ENCODE data around the gene NLRP12.
"Not testable (repeated sequence)": the region's sequence is repeated elsewhere in the genome, so short reads cannot be mapped to it uniquely, and the experiment has no call there.

Gene NLRP12

DNA sequence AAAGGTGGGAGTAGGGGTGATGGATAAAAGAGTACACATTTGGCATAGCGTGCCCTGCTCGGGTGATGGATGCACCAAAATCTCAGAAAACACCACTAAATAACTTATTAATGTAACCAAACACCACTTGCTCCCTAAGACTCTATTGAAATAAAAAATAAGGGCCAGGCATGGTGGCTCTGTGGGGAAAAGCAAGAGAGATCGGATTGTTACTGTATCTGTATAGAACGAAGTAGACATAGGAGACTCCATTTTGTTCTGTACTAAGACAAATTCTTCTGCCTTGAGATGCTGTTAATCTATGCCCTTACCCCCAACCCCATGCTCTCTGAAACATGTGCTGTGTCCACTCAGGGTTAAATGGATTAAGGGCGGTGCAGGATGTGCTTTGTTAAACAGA, 14.3 kb upstream of the NLRP12 start:
- DNase-seq (ENCODE audit: low spot score), result not testable (repeated sequence)

DNA sequence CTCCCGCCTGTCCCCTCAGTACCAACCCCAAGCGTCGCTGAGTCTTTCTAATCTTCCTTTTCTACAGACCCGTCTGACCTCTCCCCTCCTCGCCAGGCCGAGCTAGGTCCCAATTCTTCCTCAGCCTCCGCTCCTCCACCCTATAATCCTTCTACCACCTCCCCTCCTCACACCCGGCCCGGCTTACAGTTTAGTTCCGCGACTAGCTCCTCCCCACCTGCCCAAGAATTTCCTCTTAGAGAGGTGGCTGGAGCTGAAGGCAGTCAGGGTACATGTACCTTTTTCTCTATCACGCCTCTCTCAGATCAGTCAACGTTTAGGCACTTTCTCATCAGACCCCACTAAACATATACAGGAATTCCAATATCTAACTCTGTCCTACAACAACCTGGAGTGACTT, 8.7 kb upstream of the NLRP12 start:
- DNase-seq (ENCODE audit: low spot score), result not testable (repeated sequence)

DNA sequence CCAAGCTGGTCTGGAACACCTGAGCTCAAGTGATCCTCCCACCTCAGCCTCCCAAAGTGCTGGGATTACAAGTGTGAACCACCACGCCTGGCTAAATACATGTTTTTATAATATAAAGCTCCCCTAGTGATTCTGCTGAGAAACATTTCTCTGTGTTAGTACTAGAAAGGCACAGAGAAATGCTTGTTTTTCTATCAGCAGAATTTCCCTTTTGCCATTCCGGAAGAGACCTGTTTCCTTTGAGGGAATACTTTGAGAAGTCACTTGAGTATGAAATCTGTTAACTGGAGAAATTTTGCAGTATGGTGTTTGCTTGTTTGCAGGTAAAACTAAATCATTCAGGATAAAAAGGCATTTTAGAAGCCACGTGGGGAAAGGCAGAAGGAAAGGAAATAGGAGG, 4.4 kb upstream of the NLRP12 start:
- no peak for DNase-seq (ENCODE audit: low spot score)

DNA sequence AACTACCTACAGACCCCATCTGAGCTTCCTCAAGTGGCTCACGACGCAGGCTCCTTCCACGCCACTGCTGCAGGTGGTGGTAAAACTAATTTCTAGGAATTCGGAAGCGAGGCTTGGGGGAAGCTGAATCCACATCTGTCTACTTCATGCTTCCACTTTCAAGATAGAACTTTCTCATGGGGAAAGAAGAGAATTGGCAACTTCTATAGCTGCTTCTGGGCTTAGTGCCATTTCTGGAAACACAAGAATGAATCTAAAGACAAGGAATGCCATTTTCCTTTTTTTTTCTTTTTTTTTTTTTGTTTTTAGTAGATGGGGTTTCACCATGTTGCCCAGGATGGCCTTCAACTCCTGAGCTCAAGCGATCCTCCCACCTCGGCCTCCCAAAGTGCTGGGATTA, 2.8 kb upstream of the NLRP12 start:
- no peak for DNase-seq (ENCODE audit: low spot score)

DNA sequence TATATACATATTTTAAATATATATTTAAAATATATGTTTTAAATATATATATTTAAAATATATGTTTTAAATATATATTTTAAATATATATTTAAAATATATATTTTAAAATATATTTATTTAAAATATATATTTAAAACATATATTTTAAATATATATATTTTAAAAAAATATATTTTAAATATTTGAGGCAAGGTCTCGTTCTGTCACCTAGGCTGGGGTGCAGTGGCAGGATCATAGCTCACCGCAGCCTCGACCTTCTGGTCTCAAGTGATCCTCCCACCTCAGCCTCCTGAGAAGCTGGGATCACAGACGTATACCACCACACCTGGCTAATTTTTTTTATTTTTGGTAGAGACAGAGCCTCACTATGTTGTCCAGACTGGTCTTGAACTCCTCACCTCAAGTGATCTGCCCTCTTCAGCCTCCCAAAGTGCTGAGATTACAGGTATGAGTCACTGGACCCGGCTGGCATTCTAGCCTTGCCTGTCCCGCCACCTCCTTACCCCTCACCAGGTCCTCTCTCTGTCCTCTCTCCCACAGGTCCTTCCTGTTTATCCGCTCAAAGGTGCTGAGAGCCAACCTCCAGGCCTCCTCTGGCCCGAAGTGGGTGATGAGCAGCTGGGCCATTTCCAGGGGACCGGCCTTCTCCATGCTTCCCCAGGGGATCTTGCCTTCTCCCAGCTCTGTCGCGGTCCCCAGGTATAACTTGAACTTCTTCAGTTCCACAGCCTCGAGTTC, 564 bp downstream of the NLRP12 start:
- DNase-seq (ENCODE audit: low spot score), result no peak

DNA sequence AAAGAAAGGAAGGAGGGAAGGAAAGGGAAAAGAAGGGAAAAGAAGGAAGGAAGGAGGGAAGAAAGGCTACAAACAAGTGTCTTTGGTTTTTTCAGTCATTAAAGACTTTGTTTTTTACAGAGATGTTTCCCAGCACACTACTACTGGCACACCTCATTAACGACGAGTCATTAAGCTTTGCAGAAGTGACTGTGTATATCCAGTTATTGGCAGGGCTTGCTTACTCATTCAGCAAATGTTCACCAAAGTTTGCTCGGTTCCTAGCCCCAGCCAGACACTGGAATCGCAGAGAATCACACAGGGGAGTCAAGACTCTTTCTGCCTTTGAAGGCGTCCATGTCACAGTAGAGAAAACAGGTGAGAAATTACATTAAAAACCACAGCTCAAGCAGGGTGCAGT, 4.3 kb downstream of the NLRP12 start:
- no peak for DNase-seq (ENCODE audit: low spot score)

DNA sequence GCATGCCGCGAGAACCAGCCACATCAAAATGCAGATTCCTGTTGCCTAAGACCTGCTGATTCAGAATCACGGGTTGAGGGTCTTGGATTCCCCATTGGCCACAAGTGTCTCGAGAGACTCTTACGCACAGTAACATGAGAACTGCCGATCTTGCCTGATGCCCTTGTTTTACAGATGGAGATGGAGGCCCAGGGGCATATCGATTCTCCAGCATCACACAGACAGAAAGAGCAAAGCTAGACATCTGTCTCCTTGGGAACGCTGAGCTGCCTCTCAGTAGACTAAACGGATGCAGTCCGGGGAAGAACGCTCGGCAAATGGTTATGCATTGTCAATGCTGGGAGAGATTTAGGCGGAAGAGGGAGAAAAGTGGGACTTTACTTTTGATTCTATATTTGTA, 5.4 kb downstream of the NLRP12 start:
- DNase-seq (ENCODE audit: low spot score), result no peak

DNA sequence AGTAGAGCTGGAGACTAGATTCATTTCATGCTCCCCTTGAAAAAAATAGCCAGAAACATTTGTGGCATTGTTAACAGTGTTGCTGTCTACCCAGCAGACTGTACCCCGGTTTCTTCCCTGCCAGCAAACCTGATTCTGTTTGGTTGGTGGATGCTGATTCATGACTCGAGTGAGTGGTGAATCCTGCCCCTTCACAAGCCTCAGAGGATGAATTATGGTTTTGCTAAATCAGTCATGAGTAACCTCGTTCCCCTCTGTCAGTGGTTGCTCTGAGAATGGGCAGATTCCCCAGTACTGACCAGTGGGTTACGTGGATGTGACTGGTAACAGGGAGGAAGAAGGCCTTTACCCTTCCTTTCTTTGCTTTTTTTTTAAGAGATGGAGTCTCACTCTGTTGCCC, 10.1 kb downstream of the NLRP12 start:
- no peak for DNase-seq (ENCODE audit: low spot score)

DNA sequence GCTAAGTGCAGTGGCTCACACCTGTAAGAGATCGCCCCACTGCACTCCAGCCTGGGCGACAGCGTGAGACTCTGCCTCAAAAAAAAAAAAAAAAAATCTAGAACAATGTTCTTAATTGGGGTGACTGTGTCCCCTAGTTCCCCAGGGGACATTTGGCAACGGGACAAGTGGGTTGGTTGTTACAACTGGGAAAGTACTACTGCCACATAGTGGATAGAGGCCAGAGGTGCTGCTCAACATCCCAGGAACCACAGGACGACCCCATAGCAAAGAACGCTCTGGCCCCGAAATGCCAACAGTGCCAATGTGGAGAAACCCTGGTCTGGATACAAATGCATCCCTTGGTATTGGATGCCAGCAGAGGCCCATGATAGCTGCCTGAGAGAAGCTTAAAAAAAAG, 11.8 kb downstream of the NLRP12 start:
- DNase-seq (ENCODE audit: low spot score), result no peak

DNA sequence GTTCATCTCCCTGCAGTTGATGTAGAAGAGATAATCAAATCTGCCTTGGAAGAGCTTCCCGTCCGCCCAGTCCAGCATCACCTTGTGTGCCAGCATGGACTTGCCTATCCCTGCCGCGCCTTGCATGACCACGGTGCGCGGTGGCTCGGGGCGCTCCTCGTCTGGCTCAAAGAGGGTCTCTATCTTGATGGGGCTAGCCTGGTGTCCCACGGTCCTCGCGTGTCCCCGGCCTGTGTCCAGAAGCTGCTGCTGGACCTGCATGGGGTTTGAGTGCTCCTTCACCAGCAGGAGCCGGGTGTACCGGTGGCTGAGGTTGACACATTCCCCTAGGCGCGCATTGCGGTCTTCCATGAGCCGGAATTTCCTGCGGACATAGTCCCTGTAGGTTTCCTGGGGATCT, 13.2 kb downstream of the NLRP12 start:
- no peak for DNase-seq (ENCODE audit: low spot score)

DNA sequence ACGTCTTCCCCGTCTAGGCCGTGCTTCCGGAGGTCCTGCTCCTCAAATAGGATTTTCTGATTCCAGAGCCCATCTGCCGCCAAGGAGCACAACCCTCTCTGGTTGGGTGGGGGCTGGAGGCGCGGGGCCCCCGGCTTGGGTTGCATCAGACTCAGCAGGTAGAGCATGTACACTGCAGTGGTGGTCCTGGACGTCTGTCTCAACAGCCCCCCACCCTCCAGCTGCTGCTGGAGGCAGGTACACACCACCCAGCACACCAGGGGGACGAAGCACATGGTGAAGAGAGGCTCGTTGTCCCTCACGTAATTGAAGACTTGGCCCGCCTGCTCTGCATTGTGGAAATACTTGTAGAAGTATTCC, 13.9 kb downstream of the NLRP12 start:
- no peak for DNase-seq (ENCODE audit: low spot score)

DNA sequence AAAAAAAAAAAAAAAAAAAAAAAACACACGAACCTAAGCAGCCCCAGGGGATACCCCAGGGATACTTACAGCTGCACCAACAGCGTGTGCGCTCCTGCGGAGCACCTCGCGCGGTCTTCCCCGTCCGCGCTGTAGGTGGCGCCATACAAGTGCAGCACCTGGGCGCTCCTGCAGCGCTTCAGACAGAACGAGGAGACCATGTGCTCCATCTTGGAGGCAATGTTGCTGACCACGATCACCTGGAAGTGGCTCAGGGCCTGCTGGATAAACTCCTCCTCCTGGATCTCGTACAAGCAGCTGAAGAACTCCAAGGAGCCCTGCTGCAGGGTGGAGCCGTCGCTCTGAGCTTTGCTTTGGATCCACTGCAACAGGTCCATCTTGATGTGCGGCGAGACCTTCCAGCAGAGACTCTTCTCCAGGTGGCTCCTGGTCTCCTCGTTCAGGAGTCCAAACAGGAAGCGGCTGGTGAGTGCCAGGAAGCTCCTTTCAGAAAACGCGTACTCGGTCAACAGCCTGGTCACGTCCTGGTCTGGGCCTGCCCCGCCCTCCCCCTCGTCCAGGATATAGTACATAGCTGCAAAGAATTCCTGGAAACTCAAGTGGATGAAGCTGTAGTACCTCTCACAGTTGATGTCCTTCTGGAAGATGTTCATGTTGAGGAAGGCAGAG, 14.5 kb downstream of the NLRP12 start:
- no peak for DNase-seq (ENCODE audit: low spot score)

DNA sequence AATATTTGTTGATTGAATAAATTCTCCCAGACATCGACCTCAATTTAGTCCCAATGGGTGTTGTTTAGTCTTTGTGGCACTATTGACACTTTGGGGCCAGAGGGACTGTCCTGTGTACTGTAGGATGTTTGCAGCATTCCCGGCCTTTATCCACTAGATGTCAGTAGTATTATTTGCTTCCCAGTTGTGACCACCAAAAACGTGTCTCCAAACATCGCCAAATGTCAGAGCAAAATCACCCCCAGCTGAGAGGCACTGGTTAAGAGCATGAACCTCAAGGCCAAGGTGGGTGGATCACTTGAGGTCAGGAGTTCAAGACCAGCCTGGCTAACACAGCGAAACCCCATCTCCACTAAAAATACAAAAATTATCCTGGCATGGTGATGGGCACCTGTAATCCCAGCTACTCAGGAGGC, 15.4 kb downstream of the NLRP12 start:
- DNase-seq (ENCODE audit: low spot score), result peak; percentile 79

DNA sequence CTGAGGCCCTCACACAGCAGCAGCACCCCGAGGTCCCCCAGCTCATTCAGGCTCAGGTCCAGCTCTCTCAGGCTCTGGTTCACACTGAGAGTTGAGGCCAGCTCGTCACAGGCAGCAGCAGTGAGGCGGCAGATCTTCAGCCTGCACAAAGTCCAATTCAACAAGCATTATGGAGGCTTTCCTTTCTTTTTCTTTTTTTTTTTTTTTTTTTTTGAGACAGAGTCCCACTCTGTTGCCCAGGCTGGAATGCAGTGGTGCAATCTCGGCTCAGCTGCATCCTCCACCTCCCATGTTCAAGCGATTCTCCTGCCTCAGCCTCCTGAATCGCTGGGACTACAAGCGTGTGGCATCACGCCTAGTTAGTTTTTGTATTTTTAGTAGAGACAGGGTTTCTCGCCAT, 22.9 kb downstream of the NLRP12 start:
- no peak for DNase-seq (ENCODE audit: low spot score)

DNA sequence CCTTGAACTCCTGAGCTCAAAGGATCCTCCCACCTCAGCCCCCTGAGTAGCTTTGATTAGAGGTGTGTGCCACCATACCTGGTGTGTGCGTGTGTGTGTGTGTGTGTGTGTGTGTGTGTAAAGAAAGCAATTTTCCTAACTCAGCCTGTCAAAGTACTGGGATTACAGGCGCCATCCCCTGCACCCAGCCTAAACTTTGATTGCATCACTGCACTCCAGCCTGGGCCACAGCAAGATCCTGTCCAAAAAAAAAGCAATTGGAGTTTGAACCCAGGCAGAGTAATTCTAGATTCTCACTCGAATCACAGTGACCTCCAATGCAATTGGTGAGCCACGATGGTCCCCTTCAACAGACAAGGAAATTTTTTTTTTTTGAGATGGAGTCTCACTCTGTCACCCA, 29.1 kb downstream of the NLRP12 start:
- no peak for DNase-seq (ENCODE audit: low spot score)

DNA sequence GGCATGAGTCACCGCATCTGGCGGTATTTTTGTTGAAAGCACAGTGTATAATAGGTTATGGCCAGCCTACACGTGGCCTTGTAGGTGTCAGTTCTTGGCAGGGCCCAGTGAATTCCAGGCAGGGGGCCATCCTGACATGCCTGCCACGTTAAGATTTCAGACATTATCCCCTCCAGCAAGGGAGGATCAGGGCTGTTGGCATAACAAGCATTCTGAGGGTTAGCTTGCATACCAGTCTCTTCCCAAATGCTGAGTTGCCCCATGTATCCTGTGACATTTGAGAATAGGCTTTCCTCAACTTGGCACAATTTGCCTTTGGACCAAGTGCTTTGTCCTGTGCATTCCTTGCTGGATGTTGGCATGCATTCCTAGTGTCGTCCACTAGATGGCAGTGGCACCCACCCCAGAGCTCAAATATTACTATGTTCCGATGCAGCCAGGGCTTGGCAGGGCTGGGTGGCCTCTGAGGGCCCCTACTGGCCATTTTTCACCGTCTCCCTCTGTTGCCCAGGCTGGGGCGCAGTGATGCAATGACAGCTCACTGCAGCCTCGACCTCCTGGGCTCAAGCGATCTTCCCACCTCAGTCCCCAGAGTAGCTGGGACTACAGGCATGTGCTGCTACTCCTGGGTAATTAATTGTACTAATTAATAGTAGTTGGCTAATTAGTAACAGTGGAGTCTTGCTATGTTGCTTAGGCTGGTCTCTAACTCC, 31.2 kb downstream of the NLRP12 start:
- peak; percentile 90 for DNase-seq (ENCODE audit: low spot score)

DNA sequence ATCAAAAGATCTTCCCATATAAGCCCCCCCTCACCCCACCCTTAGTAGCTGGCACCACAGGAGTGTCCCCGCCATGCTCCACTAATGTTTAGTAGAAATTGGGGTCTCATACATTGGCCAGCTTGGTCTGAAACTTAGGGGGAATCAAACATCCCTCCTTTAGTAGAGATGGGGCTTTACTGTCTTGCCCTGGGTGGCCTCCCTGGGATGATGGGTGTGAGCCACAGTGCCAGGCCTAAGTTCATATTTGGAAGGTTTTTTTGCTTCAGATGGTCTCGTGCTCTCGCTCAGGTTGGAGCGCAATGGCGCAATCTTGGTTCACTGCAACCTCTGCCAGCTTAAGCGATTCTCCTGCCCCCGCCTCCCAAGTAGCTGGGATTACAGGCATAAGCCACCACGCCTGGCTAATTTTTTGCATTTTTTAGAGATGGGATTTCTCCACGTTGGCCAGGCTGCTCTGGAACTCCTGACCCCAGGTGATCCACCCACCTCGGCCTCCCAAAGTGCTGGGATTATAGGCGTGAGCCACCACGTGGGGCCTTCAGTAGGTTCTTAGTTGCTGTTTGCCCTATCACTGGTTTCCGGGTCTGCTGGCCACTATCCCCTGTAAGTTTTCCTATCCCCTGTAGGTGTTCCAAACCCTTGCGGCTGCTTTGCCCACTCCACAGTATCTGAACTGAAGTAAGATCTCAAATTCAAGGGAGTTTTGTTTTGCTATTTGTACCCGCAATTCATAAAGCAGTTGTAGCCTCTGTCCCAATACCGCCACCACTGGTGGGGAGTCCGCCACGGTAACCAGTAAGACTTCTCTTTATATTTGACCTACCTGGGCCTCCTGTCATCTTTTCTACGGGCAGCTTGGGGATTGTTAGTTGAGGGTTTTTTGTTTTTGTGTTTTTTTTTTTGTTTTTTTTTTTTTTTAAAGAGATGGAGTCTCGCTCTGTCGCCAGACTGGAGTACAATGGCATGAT, 34.1 kb downstream of the NLRP12 start:
- DNase-seq (ENCODE audit: low spot score), result no peak

DNA sequence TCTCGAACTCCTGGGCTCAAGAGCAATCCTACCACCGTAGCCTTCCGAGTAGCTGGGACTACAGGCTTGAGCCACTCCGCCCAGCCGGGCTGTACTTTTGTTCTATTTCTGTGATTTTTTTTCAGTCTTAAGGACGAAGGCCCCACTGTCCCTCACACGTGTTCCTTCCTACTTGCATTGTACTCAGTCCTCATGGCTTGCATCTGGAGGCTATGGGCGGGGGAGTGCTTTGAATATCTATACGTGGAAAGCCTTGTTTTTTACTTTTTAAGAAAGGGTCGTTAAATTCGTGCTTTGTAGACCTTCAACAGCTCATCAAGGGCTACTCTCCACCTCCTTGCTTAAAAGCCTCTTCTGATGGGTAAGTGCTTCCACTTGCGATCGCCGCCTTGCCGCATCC, 36.8 kb downstream of the NLRP12 start:
- DNase-seq (ENCODE audit: low spot score), result no peak

DNA sequence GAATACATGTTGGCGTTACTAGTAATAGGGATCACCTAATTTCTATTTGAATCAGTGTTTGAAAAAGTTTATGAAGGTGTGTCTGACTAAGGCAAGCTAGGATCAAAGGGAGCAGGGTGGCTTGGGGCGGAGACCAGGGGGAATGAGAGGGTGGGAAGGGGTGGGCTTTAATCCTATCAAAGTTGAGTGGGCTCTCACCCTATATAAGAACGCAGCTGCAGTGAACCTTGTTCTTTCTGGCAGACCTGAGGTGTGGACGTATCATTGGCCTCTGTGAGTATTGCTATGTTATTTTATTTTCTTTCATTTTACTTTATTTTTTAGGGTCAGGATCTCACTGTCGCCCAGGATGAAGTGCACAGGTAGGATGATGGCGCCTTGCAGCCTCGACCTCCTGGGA, 37.4 kb downstream of the NLRP12 start:
- DNase-seq (ENCODE audit: low spot score), result no peak

DNA sequence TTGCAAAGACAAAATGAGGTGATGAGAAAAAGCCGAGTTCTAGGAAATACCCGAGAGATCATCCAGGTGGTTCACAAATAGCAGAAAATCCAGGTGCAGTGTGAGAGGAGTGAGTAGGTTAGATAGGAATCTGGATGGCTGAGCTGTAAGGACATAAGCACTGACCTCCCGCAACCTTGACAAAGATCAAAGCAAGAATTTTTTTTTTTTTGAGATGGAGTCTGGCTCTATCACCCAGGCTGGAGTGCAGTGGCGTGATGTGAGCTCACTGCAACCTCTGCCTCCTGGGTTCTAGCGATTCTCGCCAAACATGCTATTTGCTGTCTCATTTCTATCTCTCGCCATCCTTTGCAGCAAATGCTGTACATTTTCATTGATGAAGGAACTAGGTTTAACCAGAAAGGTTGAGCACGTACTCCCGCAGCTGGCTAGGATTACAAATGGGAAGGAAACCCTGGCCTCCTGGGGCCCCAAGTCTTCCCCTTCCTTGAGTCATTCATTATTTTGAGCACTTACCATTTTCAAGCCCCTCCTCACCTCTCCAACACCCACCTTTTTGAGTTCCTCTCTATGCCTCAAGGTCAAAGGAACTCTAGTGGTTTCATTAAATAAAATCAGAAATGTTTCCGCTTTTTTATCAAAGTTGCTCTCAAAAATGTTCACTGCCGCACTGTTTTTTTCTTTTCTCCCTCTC, 38.8 kb downstream of the NLRP12 start:
- peak; percentile 88 for DNase-seq (ENCODE audit: low spot score)

DNA sequence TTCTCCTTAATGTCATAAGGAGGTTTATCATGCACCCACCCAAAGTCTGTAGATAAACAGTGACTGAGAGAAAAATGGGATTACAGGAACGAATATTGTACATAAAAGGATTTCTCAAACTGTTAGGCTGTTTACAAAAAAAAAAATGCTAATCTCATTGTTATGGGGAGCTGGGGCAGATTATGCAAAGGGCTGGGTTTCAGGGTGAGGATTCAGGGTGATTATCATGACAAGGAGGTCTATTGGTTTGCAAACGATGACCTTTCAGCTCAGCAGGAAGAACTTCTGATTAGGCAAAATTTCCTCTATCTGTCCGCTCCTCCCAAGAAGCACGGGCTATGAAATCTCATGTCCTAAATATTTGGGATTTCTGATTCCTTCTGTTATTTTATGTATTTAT, 41.4 kb downstream of the NLRP12 start:
- no peak for DNase-seq (ENCODE audit: low spot score)

DNA sequence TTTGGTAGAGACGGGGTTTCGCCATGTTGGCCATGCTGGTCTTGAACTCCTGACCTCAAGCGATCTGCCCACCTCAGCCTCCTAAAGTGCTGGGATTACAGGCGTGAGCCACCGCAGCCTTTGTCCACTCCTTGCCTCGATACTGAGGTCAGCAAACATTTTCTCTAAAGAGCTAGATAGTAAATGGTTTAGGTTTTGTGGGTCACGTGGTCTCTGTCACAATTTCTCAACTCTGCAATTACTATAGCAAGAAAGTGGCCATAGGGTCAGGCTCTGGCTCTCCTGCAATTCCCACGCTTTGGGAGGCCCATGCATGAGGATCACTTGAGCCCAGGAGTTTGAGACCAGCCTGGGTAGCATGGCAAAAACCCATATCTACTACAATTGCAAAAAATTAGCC, 42.8 kb downstream of the NLRP12 start:
- not testable (repeated sequence) for DNase-seq (ENCODE audit: low spot score)
